Stimulated activated CD4-positive, alpha-beta T cell treated with anti-CD3 and anti-CD28 coated beads, Interleukin-15, amount 100 ng/mL, for 24 hours (primary cell): ENCODE measurements around the gene KMT2E.
A peak's percentile ranks its signal among the peaks of the same experiment; 100 is the strongest.
"Not testable (repeated sequence)": the region's sequence is repeated elsewhere in the genome, so short reads cannot be mapped to it uniquely, and the experiment has no call there.

ENCODE experiments used
- DNase-seq: peaks from one replicate; pipeline ENCODE4 v3.0.0-alpha.2; 2020

Gene KMT2E, protein sequence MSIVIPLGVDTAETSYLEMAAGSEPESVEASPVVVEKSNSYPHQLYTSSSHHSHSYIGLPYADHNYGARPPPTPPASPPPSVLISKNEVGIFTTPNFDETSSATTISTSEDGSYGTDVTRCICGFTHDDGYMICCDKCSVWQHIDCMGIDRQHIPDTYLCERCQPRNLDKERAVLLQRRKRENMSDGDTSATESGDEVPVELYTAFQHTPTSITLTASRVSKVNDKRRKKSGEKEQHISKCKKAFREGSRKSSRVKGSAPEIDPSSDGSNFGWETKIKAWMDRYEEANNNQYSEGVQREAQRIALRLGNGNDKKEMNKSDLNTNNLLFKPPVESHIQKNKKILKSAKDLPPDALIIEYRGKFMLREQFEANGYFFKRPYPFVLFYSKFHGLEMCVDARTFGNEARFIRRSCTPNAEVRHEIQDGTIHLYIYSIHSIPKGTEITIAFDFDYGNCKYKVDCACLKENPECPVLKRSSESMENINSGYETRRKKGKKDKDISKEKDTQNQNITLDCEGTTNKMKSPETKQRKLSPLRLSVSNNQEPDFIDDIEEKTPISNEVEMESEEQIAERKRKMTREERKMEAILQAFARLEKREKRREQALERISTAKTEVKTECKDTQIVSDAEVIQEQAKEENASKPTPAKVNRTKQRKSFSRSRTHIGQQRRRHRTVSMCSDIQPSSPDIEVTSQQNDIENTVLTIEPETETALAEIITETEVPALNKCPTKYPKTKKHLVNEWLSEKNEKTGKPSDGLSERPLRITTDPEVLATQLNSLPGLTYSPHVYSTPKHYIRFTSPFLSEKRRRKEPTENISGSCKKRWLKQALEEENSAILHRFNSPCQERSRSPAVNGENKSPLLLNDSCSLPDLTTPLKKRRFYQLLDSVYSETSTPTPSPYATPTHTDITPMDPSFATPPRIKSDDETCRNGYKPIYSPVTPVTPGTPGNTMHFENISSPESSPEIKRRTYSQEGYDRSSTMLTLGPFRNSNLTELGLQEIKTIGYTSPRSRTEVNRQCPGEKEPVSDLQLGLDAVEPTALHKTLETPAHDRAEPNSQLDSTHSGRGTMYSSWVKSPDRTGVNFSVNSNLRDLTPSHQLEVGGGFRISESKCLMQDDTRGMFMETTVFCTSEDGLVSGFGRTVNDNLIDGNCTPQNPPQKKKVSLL (N-terminal part only)

DNA sequence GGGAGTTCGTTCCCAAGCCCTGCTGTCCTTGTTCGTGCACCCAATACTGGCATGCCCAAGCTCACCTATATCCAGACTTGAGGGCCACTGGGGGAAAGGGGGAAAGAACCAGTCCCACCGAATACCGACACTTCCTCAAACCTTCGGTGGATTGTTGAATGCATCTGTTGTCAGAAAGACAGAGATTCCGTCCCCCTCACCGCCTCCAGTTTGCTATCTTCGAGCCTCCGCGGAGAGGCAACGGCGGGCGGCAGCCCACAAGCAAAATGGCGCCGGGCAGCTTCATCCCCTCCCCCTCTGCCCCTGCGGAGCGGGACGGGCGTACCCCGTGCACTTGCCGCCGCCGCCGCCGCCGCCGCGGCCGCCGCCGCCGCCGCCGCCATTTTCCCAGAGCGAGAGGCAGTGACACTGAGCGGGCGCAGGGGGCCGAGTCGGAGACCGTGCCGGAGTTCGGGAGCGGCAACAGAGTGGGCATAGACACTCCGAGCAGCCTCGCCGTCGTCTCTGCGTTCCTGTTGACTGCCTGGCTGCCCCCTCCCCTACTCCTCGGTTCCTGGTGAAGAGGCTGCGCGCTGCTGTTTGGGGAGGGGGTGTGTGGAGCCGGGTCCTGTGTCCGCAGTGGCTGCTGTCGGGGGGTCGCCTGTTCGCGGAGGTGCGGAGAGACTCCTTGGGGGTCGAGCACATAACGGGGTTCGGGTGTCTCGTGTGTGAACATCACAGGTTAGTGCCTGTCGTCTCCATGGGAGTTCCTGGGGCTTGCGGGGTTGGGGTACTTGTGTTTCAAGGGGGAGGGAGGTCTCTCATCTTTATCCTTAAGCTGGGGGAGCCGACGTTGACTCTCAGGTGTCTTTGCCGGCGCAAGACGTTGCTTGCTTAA lies at the start of gene KMT2E:
Gene KMT2E, plus strand, starts transcription at position 390 of the 877 bp plus-strand sequence. CDS start 26,748 bp downstream, outside the sequence.
- peak; percentile 93 for DNase-seq

DNA sequence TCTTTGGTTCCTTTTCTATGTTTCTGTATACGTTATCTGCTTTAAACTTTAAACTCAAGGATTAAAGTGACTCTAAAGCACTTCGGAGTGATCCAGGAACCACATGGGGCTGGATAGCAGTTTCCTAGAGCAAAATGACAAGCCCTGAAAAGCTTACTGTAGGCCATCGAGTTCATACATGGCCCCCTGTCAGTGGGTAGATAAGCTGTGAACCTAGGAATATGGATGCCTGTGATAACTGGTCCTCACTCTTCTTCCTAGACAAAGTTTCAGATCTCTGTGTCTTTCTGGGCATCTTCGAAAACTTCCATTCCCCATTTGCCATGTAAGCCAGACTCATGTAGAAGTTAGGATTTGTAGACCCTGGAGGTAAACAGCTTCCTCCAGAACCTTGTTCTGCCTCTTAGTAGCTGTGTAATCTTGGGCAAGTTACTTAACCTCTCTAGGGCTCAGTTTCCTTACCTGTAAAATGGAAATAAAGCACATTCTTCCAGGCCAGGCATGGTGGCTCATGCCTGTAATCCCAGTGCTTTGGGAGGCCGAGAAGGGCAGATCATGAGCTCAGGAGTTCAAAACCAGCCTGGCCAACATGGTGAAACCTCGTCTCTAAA lies 49.3 kb upstream of the KMT2E start:
- no peak for DNase-seq

DNA sequence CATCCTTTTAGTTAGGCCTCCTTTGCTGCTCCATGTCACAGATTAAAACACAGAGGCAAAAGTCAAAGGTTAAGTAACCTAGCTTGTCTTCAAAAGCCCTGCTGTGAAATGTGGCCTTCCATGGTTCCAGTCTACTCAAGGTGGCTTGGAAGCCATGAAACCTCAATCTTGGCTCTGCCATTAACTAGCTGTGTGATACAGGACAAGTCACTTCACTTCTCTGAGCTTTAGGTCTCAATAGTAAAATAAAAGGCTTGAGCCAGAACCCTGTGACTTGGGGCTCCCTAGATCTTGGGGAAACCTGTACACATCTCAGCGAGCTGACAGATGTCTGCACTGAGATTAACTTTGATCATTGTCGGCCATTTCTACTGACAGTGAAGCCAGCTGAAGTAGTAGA lies 48.0 kb upstream of the KMT2E start:
- DNase-seq: no peak

DNA sequence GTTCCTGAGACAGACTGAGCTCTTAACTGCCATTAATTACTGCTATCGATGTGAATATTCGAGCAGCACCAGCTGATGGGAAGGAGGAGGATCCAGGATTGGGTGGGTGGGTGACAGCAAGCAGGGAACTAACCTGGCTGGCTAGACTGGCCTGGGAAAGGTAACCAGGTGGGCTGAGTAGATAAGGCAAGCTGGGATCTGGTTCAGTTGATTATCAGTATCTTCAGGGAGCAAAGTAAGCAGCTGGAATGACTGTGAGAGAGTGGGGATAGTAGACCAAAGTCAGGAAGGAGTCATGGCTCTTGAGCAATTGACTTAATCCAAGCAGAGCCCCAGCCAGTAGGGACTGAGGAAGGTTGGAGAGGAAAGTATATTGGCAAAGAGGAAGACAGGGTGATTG lies 46.9 kb upstream of the KMT2E start:
- DNase-seq: no peak

DNA sequence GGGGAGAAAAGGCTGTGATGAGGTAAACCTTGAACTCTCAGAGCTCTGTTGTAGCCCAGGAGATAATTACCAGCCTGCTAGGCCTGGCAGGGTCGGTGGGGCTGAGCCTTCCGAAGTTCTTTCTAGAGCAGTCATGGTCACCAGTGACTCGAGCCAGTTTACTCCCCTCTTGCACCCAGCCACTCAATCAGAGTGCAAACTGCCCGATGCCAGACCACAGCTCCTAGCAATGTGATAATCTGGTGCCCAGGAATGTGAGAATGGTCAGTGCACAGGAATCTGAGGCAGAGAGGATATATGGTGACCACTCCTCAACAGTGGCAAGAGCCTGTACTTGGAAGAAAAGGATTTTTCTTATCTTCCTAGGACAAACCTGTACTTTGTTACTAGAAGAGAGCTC lies 46.4 kb upstream of the KMT2E start:
- DNase-seq: no peak

DNA sequence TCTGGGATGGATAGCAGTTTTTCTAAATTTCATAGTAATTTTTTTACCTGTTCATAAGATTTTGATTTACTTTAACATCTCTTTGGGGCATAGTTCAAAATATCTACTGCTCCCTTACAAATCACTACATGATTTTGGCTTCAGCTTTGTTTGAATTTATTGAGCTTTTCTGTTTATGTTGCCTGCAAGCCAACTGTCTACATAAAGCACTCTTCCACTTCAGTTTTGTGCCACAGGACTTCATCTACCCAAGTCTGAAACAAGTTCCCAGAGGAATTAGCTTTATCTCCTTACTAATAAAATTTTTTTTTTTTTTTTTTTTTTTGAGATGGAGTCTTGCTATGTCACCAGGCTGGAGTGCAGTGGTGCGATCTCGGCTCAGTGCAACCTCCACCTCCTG lies 45.4 kb upstream of the KMT2E start:
- no peak for DNase-seq

DNA sequence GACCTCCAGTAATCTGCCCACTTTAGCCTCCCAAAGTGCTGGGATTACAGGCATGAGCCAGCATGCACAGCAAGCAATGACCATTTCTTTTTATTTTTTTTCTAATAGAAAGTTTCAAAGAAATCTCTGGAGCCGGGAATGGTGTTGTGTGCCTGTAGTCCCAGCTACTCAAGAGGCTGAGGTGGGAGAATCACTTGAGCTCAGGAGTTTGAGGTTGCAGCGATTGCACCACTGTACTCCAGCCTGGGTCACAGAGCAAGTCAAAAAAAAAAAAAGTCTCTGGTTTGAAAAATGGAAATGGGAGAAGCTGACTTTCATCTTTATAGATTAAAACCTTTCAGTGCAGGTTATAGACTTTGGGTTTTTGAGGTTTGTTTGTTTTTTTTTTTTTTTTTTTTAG lies 44.8 kb upstream of the KMT2E start:
- DNase-seq: no peak

DNA sequence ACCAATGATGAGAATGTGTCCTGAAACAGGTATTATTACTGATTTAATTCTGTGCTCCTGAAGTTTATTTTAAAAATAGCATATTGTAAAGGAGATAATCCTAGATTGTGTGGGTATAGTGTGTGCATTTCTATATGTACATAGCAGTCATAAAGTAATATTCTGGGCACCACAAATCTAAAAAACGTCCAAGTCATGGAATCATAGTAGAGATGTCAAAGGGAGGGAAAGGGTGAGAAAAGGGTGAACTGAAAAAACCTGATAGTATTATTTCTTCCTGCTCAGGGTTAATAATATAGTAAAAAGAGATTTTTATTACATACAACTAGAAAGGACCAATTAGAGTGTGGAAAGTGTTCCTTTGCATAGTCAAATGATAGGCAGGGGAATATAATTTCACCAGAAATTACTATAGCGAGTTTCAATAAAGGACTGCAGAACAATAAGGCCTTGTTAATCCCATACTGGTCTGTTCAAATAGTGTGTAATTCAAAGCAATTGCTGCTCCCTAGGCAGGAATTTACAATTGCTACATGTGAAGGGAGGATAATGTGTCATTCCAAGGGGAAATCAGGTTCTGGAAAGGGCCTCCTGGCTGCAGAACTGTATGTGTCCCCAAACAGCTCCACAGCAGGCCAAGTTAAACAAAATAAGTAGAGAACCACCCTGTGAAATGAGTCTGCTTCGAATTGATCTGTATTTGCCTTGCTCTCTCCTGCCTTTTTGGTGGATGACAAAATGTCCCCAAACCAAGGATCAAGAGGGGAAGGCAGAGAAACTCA lies 42.5 kb upstream of the KMT2E start:
- no peak for DNase-seq

DNA sequence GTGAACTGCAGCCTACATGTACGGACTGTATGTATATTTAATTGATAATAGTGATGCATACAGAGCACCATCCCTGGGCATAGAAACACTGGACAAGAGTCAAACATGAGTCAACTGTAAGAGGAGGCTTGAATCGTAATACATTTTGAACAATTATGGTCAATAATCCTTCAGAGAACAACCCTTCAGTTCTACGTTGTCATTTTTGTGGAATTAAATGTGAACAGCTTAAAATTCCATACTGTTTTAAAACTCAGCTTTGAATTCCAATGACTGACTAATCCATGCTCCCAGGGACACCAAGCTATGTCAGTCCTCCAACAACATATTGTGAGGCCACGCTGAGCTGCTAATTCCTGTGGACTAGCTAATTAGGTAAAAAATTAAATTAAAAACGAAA lies 41.5 kb upstream of the KMT2E start:
- DNase-seq: no peak

DNA sequence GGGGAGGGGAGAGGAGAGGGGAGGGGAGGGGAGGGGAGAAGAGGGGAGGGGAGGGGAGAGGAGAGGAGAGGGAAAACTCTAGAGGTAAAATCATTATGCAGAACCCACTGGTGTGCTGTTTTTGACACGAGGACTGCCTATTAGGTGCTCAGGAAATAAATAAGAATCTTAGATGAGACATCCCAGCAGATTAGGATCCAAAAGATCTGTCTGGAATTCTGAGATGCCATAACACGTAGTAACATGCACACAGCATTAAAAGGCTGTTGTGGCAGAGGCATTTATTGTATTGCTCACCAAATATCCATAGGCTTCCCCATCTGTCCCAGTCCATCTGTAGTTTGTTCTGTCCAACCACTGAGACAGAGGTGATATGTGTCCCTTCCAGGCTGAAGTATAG lies 40.8 kb upstream of the KMT2E start:
- no peak for DNase-seq

DNA sequence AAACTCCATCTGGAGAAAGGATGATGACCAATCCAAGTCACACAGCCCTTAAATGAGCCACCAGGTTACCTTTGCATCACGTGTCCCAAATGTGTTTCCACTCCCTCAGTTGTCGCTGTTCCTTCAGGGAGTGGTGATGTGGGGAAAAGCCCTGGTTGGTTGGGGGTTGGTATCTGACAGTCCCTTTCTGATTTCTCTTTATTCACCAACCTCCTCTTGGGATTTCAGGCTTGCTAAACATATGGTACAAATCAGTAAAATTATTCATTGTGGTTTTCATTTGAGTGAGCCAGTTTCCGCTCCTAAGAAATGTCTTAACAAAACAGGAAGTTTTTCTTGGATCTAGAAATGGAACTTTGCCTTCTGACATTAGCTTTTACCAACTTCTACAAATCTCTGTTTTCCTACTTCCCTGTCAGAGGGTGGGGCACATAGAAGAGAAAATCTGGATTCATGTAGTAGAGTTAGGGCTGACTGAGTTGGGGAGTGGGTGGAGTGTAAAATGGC lies 40.0 kb upstream of the KMT2E start:
- no peak for DNase-seq

DNA sequence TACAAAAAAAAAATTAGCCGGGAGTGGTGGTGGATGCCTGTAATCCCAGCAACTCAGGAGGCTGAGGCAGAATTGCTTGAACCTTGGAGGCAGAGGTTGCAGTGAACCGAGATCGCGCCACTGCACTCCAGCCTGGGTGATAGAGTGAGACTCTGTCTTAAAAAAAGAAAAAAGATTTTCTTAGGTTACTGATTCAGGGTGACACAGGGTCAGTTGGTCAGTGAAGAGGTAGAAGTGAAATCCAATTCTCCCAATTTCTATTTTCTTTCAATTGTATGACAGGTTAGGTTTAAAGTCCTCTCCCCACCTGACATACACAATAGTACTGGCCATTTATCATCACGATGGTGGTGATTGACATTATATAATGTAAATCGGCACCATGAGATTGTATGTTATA lies 38.5 kb upstream of the KMT2E start:
- DNase-seq: not testable (repeated sequence)

DNA sequence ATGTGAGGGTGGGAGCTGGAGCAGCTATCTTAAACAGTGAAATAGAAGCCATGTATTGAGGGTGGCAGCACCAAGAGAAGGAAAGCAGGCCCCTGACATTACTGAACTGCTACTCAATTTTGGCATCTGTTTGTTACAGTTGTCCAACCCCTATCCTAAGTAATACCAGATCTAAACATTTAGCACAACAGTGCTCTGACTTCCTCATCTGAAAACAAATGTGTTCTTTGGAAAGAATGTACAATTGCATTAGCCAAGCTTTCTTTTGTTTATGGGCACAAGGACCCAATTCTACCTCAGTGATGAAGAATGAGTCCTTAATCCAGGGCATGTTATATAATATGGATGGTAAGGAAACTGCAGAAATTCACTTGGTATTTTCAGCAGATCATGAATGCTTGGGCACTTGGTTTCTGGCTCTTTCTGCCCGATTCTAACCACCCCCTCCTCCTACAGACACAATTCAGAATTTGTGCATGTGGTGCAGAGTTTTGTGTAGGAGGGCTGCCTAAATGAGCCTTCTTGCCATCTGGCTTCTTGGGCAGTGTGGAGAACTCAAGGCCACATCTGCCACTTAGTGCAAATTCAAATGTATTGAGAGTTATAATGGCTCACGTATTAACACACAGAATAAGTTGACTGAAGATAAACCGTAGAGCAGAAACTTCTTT lies 36.9 kb upstream of the KMT2E start:
- no peak for DNase-seq

DNA sequence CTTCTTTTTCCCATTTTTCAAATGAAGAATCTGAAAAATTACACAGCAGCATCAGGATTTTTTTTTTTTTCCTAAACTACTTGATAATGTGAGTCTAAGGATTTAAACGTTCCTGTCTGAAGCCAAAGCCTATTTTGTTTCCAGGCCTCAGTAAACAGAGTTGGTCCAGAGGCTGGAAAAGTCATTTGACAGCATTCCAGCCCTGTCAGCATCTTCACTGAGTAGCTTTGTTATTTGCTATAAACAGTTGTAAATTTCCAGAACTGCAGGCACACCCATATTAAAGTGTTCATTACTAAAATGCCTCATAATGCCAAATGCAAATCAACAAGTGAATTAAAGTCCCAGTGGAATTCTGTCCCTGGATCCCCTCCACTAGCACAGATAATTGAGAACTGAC lies 35.5 kb upstream of the KMT2E start:
- DNase-seq: no peak

DNA sequence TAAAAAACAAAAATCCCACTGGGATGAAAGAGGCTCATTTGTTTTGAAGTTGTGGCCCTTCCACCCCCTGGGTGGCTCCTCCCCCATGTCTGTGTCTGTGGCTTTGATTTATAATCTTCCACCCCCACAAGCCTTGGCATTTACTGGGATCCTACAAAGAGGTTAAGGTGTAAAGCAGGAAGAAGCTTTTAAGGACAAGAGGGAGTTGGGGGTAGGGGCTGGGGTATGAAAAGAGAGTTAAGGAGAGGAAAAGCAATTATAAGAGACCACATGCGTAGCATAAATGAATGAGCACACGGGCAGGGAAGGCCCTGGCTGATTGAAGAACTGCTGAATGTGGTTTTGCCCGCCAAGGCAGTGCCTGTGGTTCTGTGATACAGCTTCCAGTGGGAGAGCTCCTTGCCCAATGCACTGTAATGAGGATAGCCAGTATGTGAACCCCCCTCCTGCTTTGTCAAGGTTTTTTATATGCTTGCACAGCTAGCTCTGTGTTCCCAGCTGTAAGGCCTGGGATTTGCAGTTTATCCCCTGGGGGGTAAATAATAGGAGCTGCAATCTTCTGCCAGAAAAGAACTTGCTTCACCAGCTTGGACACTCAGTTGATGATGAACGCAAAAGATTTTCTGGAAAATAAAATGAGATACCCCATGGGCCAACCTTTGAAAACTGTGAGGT lies 34.7 kb upstream of the KMT2E start:
- no peak for DNase-seq

DNA sequence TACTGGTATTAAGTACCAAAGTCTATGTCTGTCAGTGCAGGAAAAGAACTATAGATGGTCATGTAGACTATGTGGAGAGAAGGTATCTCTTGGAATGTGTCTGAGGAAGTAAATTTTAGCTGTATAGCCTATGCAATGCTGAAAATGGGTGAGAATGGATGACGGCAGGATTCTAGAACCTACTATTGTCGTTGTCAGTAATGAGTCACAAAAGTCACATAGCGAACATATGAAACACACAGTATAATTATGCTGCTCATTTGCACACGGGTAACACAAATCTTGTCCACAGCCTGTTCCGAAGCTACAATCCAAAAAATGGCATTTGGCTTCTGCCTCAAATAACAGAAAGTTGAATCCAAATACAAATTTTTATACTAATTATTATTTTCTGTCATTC lies 33.6 kb upstream of the KMT2E start:
- no peak for DNase-seq

DNA sequence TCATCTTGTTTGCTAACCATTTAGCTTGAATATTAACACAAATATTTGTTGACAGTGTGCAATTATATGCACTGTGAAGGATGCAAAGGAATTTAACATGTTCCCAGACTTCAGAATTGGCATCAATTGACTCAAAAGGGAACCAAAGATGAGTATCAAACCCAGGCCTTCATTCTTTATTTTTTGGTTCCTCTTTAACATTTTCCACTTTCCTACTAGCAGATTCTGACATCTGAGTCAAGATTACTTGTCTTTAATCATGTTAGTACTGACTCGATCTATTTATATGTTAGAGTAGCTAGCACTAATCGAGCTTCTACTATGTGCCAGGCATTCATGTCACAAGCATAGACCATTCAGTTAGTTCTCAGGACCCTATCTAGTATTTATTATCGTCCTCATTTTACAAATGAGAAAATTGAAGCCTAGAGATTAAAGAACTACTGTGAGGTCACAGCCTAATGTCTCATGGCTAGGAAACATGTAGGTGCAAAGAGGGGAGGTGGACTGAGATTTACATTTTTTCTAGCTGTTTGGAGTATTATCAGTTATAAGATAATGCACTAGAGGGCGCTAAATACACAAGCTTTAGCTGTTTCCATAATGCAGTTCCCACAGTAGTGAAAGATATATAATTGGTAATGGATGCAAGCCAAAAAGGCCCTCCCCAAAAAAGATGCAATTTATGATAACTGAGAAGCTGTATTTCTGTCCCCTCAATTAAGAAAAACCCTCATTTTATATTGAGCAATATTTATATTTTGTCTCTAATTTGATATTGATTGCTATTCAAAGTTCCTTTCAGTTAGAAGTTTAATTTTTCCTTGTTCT lies 32.9 kb upstream of the KMT2E start:
- DNase-seq: no peak

DNA sequence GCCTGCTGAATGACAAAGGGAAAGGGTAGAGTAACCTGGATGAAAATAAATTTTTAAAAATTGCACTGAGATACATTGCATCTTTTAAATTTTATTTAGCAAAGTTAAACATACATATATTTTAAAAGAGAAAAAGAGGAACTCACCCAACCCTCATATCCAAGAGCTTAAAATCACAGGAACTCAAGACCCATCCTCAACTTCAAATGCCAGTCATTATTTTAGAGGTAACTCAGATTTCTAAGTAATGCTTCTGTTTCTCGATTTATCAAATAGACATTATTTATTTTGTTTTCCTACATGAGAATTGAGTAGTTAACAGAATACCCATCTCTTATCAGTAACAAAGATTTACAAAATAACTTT lies 32.4 kb upstream of the KMT2E start:
- no peak for DNase-seq
